ENCODE measurements around the gene NOS3. TPM values are rescaled to one million over a fixed set of nuclear protein-coding genes. Genes with fewer than 3 reads are reported as not detected.

The NOS3 gene
- total and polyA plus RNA-seq, 2 experiments from 2014 or later, result 2.6 to 6.1 TPM

GRCh38 chr7:150986099-150986512, 4.7 kb upstream of the NOS3 start:
- H3K27ac Mint-ChIP-seq, result no peak overlapping the region
- peak; percentile 91 for DNase-seq (ENCODE audit: low spot score)
- TF ChIP-seq REST (IDR thresholded peaks at IDR 0.05; ENCODE audit: unreplicated experiment) (peak; percentile 40), CTCF (conservative IDR thresholded peaks at IDR 0.05; ENCODE audit: low read depth in 2 of 2) (peak; percentile 70 to 86), CREB1 (CRISPR knock-in tag; IDR thresholded peaks at IDR 0.05; ENCODE audit: low read depth) (no peak), ZNF331 (CRISPR knock-in tag; IDR thresholded peaks at IDR 0.05; ENCODE audit: low read depth) (peak; percentile 62; the same call in 1 of the 2 replicates), JUNB (IDR thresholded peaks at IDR 0.05; ENCODE audit: unreplicated experiment) (no peak), ZNF462 (CRISPR knock-in tag; IDR thresholded peaks at IDR 0.05) (no peak)

More at GRCh38 chr7:150986099-150986512, 4.7 kb upstream of the NOS3 start:
- H3K4me2 ChIP-seq, result no peak overlapping the region
- no peaks in the 10 kb centered on the region for H4K20me1 ChIP-seq (replicated peaks; ENCODE audit: insufficient read depth)
- no peak overlapping the region for H2AFZ ChIP-seq
- H3K9me2 ChIP-seq (ENCODE audit: insufficient read depth), result no peaks in the 10 kb centered on the region
- peak; percentile 71 for ATAC-seq
- H3K79me2 ChIP-seq (replicated peaks; ENCODE audit: insufficient read depth), result no peaks in the 10 kb centered on the region
- Mint-ChIP-seq H3K4me3 (no peak overlapping the region), H3K36me3 (ENCODE audit: low read depth) (peaks cover 20% of the 10 kb centered on the region), H3K27me3 (ENCODE audit: insufficient read depth, low read depth, poor library complexity) (peaks cover 26% of the 10 kb centered on the region), H3K4me1 (peaks cover 8% of the 10 kb centered on the region), H3K9me3 (peaks cover 19% of the 10 kb centered on the region)
- no peak overlapping the region for H3K27ac ChIP-seq (ENCODE audit: low read depth)
- H3K36me3 ChIP-seq (ENCODE audit: insufficient read depth), result no peaks in the 10 kb centered on the region
- peaks cover 4% of the 10 kb centered on the region for H3K4me1 ChIP-seq (ENCODE audit: insufficient read depth)
- no peak overlapping the region for H3K4me3 ChIP-seq
- peaks cover 11% of the 10 kb centered on the region; the same call in 1 of the 2 replicates for H3K27me3 ChIP-seq (ENCODE audit: insufficient read depth)
- no peaks in the 10 kb centered on the region for H3F3A ChIP-seq (replicated peaks; ENCODE audit: low read depth)

Measured in GM23338 (cell line).